Measurements from ENCODE around the gene ACOX3. TPM values are rescaled to one million over a fixed set of nuclear protein-coding genes. Genes with fewer than 3 reads are reported as not detected.

ACOX3 gene
- total RNA-seq, 1 donor from 2014 or later, result 16.6 TPM

DNA sequence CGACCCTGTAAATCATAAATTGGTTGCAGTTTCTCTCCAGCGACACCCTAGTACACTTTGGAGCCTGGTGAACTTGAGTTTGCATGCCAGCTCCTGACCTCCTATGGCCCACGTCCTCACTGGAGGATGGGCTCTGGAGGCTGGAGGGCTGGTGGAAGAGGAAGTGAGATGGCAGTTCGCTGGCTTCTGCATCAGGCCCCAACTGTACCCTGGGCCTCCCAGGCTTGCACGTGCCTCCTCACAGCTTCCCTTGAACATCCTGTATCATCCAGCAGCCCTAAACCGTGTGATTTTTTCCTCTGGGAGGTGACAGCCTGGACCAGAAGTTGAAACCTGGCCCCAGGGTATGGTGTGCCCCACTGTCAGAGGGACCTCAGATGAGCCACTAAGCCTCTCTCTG lies 92.5 kb downstream of the ACOX3 start:
- no peak for DNase-seq (ENCODE audit: low read depth, low spot score)
- Mint-ChIP-seq H3K36me3 (ENCODE audit: low read depth) (no peaks in the 10 kb centered on the region), H3K4me3 (no peak overlapping the region), H3K9me3 (no peaks in the 10 kb centered on the region), H3K27me3 (ENCODE audit: low read depth) (no peaks in the 10 kb centered on the region), H3K4me1 (no peaks in the 10 kb centered on the region), H3K27ac (ENCODE audit: unreplicated experiment) (no peak overlapping the region)
- TF ChIP-seq, protein P1, sequence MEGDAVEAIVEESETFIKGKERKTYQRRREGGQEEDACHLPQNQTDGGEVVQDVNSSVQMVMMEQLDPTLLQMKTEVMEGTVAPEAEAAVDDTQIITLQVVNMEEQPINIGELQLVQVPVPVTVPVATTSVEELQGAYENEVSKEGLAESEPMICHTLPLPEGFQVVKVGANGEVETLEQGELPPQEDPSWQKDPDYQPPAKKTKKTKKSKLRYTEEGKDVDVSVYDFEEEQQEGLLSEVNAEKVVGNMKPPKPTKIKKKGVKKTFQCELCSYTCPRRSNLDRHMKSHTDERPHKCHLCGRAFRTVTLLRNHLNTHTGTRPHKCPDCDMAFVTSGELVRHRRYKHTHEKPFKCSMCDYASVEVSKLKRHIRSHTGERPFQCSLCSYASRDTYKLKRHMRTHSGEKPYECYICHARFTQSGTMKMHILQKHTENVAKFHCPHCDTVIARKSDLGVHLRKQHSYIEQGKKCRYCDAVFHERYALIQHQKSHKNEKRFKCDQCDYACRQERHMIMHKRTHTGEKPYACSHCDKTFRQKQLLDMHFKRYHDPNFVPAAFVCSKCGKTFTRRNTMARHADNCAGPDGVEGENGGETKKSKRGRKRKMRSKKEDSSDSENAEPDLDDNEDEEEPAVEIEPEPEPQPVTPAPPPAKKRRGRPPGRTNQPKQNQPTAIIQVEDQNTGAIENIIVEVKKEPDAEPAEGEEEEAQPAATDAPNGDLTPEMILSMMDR (conservative IDR thresholded peaks at IDR 0.05), result no peak

DNA sequence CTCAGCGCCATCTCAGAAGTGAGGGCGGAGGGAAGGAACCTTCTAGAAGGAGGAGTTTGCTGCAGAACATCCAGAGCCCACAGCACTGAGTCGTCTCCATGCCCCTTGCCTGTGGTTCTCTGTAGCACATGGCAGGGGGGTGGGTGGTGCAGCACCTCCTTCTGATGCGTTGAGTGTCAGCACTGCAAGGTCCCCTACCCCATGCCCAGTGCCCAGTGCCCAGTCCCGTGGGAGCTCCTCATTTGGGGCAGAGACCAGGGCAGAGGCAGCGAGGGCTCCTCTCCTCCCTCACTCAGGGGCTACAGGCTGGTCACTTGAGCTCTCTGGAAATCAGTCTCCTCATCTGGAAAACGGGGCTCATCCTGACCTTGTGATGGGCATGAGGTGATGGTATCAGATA lies 92.9 kb downstream of the ACOX3 start:
- H3K27me3 Mint-ChIP-seq (ENCODE audit: low read depth), result no peaks in the 10 kb centered on the region
- H3K4me1 Mint-ChIP-seq, result peaks cover 2% of the 10 kb centered on the region
- H3K9me3 Mint-ChIP-seq, result no peaks in the 10 kb centered on the region
- H3K4me3 Mint-ChIP-seq, result no peak overlapping the region
- no peak for DNase-seq (ENCODE audit: low read depth, low spot score)
- no peak overlapping the region for H3K27ac Mint-ChIP-seq (ENCODE audit: unreplicated experiment)
- TF ChIP-seq, protein P1 (conservative IDR thresholded peaks at IDR 0.05), result no peak
- no peaks in the 10 kb centered on the region for H3K36me3 Mint-ChIP-seq (ENCODE audit: low read depth)

DNA sequence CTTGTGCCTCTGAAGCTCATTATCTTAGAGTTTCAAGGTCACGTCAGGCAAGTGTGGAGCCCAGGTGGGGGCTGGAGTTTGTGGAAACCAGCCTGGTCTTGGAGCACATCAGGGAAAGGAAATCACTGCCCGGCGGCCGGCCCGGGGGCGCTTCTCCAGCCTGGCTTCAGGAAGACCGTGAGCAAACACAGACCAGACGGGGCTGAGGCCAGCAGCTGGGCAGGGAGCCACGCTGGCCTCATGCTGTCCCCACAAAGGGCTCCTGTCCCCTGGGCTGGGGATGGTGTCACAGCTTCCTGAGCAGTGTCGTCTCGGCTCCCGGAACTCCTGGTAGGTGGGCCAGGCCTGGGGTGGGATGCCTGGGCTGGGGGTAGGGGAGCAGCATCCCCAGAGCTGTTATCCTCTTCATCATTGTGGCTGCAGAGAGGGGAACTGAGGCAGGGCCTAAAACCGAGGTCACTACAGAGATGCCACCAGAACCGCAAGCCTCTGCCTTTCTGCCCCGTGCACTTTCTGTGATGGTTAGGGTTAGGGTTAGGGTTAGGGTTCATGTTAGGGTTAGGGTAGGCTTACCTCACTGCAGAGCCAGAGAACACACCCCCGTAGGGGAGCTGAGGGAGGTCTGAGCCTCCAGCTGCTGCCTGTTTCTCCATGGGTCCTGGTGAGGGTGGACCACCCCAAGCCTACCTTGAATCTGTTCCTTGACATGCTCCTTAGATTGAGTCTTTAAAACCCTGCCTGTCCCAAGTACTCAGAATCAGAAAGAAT lies 93.5 kb downstream of the ACOX3 start:
- Mint-ChIP-seq H3K36me3 (ENCODE audit: low read depth) (no peaks in the 10 kb centered on the region), H3K4me3 (no peak overlapping the region), H3K4me1 (peaks cover 5% of the 10 kb centered on the region), H3K27ac (ENCODE audit: unreplicated experiment) (no peak overlapping the region), H3K27me3 (ENCODE audit: low read depth) (no peaks in the 10 kb centered on the region), H3K9me3 (no peaks in the 10 kb centered on the region)
- TF ChIP-seq, protein P1 (conservative IDR thresholded peaks at IDR 0.05), result no peak
- no peak for DNase-seq (ENCODE audit: low read depth, low spot score)

DNA sequence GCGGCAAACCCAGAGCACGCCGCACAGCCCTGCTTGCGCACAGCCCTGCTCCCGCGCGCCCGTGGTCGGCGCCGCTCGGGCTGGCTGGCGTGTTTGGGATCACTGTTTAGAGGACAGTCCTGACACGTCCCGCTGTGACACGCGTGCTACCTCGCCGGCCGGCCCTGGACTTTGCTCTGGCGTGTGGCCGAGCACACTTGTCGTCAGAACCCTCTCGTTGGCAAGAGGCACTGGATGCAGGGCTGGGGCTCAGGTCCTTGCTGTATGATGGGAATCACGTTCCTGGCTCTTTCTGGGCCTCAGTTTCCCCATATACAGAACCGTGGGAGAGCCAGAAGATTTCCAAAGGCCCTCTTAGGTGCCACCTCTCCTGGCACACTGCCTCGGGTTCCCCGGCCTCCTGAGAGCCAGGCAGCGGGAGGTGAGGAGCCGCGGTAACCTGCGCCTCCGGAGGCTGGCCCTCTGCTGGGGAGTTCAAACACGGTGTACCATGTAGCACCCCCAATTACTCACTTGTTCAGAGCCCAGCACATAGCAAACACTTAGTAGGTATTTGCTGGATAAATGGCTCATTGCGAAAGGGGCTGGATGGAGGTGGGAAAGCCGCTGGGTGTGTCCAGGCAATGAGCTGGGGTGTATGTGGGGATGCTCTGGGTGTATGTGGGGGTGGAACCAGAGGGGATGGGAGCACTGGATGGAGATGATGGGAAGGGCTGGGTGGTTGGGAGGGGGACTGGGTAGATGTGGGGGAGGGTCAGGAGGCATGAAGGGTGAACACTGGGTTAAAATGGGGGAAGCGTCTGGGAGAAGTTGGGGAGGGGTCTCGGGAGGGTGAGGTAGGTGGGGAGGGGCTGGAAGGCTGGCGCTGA lies 94.3 kb downstream of the ACOX3 start:
- peaks cover 5% of the 10 kb centered on the region for H3K4me1 Mint-ChIP-seq
- H3K36me3 Mint-ChIP-seq (ENCODE audit: low read depth), result no peaks in the 10 kb centered on the region
- no peak overlapping the region for H3K27ac Mint-ChIP-seq (ENCODE audit: unreplicated experiment)
- H3K27me3 Mint-ChIP-seq (ENCODE audit: low read depth), result no peaks in the 10 kb centered on the region
- no peaks in the 10 kb centered on the region for H3K9me3 Mint-ChIP-seq
- no peak overlapping the region for H3K4me3 Mint-ChIP-seq
- TF ChIP-seq, protein P1 (conservative IDR thresholded peaks at IDR 0.05), result no peak
- no peak for DNase-seq (ENCODE audit: low read depth, low spot score)

DNA sequence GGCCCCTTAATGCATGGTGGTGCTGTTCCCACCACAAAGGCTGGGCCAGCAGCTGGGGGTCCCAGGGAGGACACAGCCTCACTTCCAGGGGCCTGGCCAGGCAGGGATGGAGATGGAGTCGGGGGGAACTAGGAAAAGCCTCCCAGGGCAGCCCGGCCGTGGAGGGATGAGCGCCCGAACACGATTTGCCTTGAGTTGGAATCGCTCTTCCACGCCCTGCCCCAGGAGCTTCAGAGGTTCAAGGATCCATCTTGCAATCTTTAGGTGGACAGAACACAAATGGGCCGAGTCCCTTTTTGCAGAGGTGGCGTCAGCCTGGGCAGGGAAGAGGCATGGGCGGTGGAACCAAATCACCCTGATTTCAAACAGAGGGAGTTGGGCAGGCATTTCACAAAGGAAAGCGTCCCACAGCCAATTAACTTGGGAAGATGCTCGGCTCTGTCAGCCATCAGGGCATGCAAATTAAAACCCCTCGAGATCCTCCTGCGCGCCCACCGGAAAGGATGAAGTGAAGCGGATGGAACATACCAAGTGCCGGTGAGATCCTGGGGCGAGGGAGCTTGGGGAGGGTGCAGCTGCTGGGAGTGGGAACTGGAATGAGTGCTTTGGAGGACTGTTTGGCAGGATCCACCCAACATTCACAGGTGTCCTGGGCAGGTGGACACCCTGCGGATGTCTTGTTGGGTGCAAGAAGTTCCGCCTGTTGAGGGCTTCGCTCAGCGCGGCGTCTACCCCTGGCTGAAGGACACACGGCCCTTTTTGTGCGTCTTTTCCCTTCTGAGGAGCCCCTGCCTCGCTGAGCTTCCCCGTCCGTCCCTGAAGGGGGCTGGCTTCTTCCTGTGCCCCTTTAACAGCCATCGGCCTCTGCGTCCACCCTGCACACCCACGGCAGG lies 95.2 kb downstream of the ACOX3 start:
- H3K27me3 Mint-ChIP-seq (ENCODE audit: low read depth), result no peaks in the 10 kb centered on the region
- H3K27ac Mint-ChIP-seq (ENCODE audit: unreplicated experiment), result no peak overlapping the region

More for the DNA sequence above, 95.2 kb downstream of the ACOX3 start:
- Mint-ChIP-seq H3K9me3 (no peaks in the 10 kb centered on the region), H3K4me3 (no peak overlapping the region), H3K36me3 (ENCODE audit: low read depth) (no peaks in the 10 kb centered on the region), H3K4me1 (peaks cover 5% of the 10 kb centered on the region)
- TF ChIP-seq, protein P1 (conservative IDR thresholded peaks at IDR 0.05), result no peak
- no peak for DNase-seq (ENCODE audit: low read depth, low spot score)

Measured in neural crest cell (in vitro differentiated cells).